Common myeloid progenitor, CD34-positive (primary cell): ENCODE results near the gene HNRNPM.

ENCODE experiments used
- CTCF ChIA-PET: fragments of 350-600 bp; sonication (Branson Sonifier 250); formaldehyde crosslinking; loops from one replicate; lab custom pipeline; 2021; ENCODE audit warnings: antibody characterized with exemption; lab: Charles Lee
- POLR2A ChIA-PET: fragments of 350-600 bp; sonication (Branson Sonifier 250); formaldehyde crosslinking; loops from one replicate; lab custom pipeline; 2021; ENCODE audit warnings: antibody characterized with exemption; lab: Charles Lee
- DNase-seq, 3 donors: peaks; one replicate each; pipeline versions ENCODE4 v3.0.0 to v3.0.0-alpha.2; 2013
- H3K27ac ChIP-seq, 2 experiments: 1 replicate in 1 of 2; 2 replicates in 1 of 2; pipeline ENCODE4 v1.7.0; 2013; ENCODE audit warnings: inconsistent platforms in 2 of 2, low read length in 2 of 2, mild to moderate bottlenecking in 2 of 2, low read depth in 1 of 2, moderate library complexity in 1 of 2; ENCODE audit not compliant: severe bottlenecking in 2 of 2, insufficient read depth in 1 of 2, poor library complexity in 1 of 2
- H3K27me3 ChIP-seq, 5 experiments: replicated peaks in 2 of 5; 1 replicate in 3 of 5; 2 replicates in 2 of 5; pipeline versions ENCODE4 v1.6.1 to v1.7.0; 2013; ENCODE audit warnings: low read length in 4 of 5, mild to moderate bottlenecking in 2 of 5, moderate library complexity in 2 of 5, inconsistent platforms in 1 of 5; ENCODE audit not compliant: insufficient read depth in 5 of 5, control insufficient read depth in 4 of 5
- H3K36me3 ChIP-seq, 4 experiments: 1 replicate in 2 of 4; 2 replicates in 2 of 4; pipeline versions ENCODE4 v1.6.1 to v1.7.0; 2013; ENCODE audit warnings: low read length in 3 of 4, control low read depth in 1 of 4, mild to moderate bottlenecking in 1 of 4; ENCODE audit not compliant: control insufficient read depth in 4 of 4, insufficient read depth in 4 of 4
- H3K4me1 ChIP-seq, 4 experiments: 1 replicate in 3 of 4; 2 replicates in 1 of 4; pipeline versions ENCODE4 v1.6.1 to v1.7.1; 2013; ENCODE audit warnings: low read length in 3 of 4, mild to moderate bottlenecking in 3 of 4, control low read depth in 1 of 4, inconsistent platforms in 1 of 4, moderate library complexity in 1 of 4; ENCODE audit not compliant: control insufficient read depth in 4 of 4, insufficient read depth in 4 of 4; ENCODE audit errors: control extremely low read depth in 1 of 4
- H3K4me3 ChIP-seq, 7 experiments: 1 replicate in 4 of 7; 2 replicates in 3 of 7; pipeline versions ENCODE4 v1.5.1 to v1.7.0; 2013; ENCODE audit warnings: mild to moderate bottlenecking in 7 of 7, low read length in 6 of 7, moderate library complexity in 6 of 7, inconsistent platforms in 2 of 7, low read depth in 2 of 7, control low read depth in 1 of 7; ENCODE audit not compliant: insufficient read depth in 4 of 7, control insufficient read depth in 1 of 7; ENCODE audit errors: extremely low read depth in 1 of 7
- H3K9me3 ChIP-seq, 5 experiments: 1 replicate in 4 of 5; 2 replicates in 1 of 5; pipeline versions ENCODE4 v1.6.1 to v1.7.1; 2013; ENCODE audit warnings: low read length in 4 of 5, mild to moderate bottlenecking in 2 of 5, inconsistent platforms in 1 of 5, low read depth in 1 of 5, moderate library complexity in 1 of 5; ENCODE audit not compliant: control insufficient read depth in 4 of 5, insufficient read depth in 2 of 5; ENCODE audit errors: control extremely low read depth in 1 of 5
- WGBS: methylation state at CpG from one replicate; pipeline ENCODE4 v1.1.5; 2013; ENCODE audit not compliant: insufficient coverage; 5-methylcytosine and 5-hydroxymethylcytosine counted together

HNRNPM gene

DNA sequence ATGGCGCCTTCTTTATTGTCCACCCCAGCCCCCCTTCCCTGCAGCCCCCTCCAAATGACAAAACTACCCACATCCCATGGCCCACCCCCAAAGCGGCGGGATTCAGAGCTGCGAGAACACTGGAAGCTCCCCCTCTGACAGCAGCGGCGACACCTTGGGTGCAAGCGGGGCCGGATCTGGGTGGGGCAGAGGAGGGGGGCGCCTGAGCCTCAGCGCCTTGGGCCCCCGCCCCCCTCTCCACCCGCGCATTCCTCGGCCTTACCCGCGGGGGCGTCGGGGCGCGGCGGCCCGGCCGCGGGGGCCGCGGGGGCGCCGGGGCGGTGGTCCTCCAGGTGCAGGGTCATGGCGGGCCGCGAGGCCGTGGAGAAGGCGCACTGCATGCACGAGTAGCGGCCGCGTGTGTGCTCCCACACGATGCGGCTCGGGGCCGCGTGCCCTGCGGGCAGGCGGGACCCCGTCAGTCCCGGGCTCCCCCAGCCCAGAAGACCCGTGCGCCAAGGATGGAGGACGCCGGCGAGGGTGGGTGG, 65.9 kb downstream of the HNRNPM start:
- Histone ChIP-seq H3K27ac (no peak overlapping the region), H3K9me3 (no peaks in the 10 kb centered on the region), H3K4me1 (peaks cover 0 to 49% (median 44%) of the 10 kb centered on the region in 4 experiments), H3K4me3 (no peak overlapping the region), H3K27me3 (no peaks in the 10 kb centered on the region), H3K36me3 (peaks cover 0 to 17% (median 9%) of the 10 kb centered on the region in 4 experiments)
- WGBS: 98% methylated on average over 40 of the region's 52 CpGs
- CTCF ChIA-PET: interaction anchor here (0.9 kb wide), 1 partner anchor 23 kb away, joined by 3 read pairs; no protein-coding TSS in a partner anchor
- DNase-seq: no peak
- POLR2A ChIA-PET: no interaction called here

DNA sequence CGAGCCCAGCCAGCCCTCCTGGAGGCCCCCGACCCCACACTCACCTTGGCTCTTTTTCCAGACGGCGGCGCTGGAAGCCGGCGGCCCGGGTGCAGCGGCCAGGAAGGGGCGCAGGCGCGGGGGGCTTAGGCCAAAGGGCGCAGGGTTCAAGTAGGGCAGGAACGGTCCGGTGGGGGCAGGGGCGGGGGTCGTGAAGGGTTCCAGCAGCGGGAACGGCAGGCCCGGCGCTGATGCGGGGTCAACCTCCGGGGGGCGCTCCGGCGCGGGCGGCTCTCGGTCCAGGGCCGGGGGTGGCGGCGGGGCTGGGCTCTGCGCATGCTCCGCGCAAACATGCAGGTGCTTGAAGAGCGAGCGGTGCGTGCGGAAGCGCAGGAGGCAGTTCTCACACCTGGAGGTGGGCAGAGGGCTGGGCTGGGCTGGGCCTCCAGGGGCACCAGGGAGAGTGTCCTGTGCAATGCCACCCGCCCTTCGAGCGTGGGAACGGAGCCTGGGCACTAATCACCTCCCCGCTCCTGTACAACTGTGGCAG, 66.9 kb downstream of the HNRNPM start:
- peaks cover 0 to 49% (median 35%) of the 10 kb centered on the region in 4 experiments for H3K4me1 ChIP-seq

DNA sequence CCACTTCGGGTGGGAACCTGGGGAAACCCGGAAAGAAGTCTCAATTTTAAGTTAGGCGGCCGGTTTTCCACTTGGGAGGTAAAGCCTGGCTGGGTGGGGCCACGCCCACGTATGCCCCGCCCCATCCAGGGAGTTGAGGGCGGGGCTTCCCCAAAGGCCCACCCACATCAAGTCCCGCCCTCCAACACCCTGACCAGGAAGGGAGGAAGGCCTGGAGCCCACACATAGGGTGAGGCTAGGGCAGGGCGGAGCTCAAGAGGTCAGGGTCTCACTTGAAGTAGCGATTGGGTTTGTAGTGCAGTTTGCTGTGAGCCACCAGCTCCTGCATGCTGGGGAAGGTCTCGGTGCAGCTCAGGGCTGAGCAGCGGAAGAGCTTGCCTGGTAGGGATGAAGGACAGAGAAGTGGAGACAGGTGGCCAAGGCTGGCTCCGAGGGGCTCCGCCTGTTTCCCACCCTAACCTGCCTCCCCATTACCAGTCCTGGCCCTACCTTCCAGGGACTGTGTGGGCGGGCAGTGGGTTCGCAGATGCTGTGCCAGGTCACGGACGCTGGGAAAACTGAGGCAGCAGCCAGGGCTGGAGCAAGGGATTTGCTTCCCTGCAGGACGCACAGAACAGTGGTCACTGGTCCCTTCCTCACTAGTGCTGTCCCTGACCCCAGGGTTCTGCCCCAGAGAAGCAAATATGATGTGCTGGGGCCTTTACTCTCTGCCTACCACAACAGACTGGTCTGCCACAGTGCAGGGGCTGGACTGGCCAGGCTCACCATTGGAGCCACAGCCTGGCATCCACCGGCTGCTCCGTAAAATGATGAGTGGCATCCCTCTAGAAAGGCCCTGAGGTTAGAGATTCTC, 67.6 kb downstream of the HNRNPM start:
- ChIA-PET POLR2A (interaction anchor here (0.6 to 1.8 kb wide), 2 partner anchors 25 to 66 kb away, joined by 3 to 7 read pairs; no protein-coding TSS in a partner anchor), CTCF (interaction anchor here (0.7 to 3.5 kb wide), 5 partner anchors 13 to 65 kb away, joined by 3 to 34 read pairs (median 8); partner anchors contain the start of gene MYO1F)
- Histone ChIP-seq H3K27ac (peak overlapping the region in 1 of 2 experiments; percentile 94), H3K4me1 (peaks cover 0 to 54% (median 35%) of the 10 kb centered on the region in 4 experiments), H3K9me3 (no peaks in the 10 kb centered on the region), H3K27me3 (no peaks in the 10 kb centered on the region), H3K4me3 (peak overlapping the region in 1 of 7 experiments; percentile 83), H3K36me3 (peaks cover 0 to 15% (median 9%) of the 10 kb centered on the region in 4 experiments)
- DNase-seq: peak in 1 of 3 donors; percentile 31
- WGBS: over 99% methylated on average over 12 of the region's 22 CpGs

More for the DNA sequence above, 66.9 kb downstream of the HNRNPM start:
- POLR2A ChIA-PET: no interaction called here
- no peak overlapping the region for H3K4me3 ChIP-seq
- CTCF ChIA-PET: interaction anchor here (0.7 kb wide), 1 partner anchor 24 kb away, joined by 3 read pairs; no protein-coding TSS in a partner anchor
- WGBS: 97% methylated on average over 30 of the region's 45 CpGs
- H3K27me3 ChIP-seq: no peaks in the 10 kb centered on the region
- no peak for DNase-seq
- H3K36me3 ChIP-seq: peaks cover 0 to 17% (median 9%) of the 10 kb centered on the region in 4 experiments
- H3K9me3 ChIP-seq: no peaks in the 10 kb centered on the region
- H3K27ac ChIP-seq: no peak overlapping the region

- ChIA-PET POLR2A (interaction anchor here (1.5 to 1.8 kb wide), 3 partner anchors 19 to 66 kb away, joined by 4 to 8 read pairs (median 7); no protein-coding TSS in a partner anchor), CTCF (interaction anchor here (1.2 to 3.5 kb wide), 6 partner anchors 8 to 64 kb away, joined by 3 to 34 read pairs (median 6); partner anchors contain the start of gene MYO1F)
- H3K9me3 ChIP-seq: no peaks in the 10 kb centered on the region
- peaks cover 0 to 15% (median 9%) of the 10 kb centered on the region in 4 experiments for H3K36me3 ChIP-seq
- WGBS: 73% methylated on average over 15 of the region's 19 CpGs
- no peaks in the 10 kb centered on the region for H3K27me3 ChIP-seq
- peak overlapping the region; percentile 43 to 94 (median 83) for H3K4me3 ChIP-seq
- no peak for DNase-seq
- peak overlapping the region; percentile 89 to 94 for H3K27ac ChIP-seq
- peaks cover 6 to 63% (median 43%) of the 10 kb centered on the region in 4 experiments for H3K4me1 ChIP-seq
Observed at GRCh38 chr19:8513036-8513686, 68.4 kb downstream of the HNRNPM start.

- H3K4me1 ChIP-seq: peaks cover 6 to 66% (median 43%) of the 10 kb centered on the region in 4 experiments
- POLR2A ChIA-PET: interaction anchor here (0.9 to 1.8 kb wide), 5 partner anchors 11 to 65 kb away, joined by 3 to 8 read pairs (median 4); partner anchors contain the start of gene PRAM1
Observed at GRCh38 chr19:8513687-8514504, 69.1 kb downstream of the HNRNPM start, which contains the start of gene ZNF414. Gene ZNF414 (minus strand): TSS chr19:8514167. CDS start chr19:8514046, 121 bp downstream.

More at GRCh38 chr19:8513687-8514504, 69.1 kb downstream of the HNRNPM start, which contains the start of gene ZNF414:
- peaks cover 0 to 15% (median 9%) of the 10 kb centered on the region in 4 experiments for H3K36me3 ChIP-seq
- CTCF ChIA-PET: interaction anchor here (0.6 to 3.5 kb wide), 7 partner anchors 9 to 69 kb away, joined by 3 to 34 read pairs (median 3); partner anchors contain the start of gene MYO1F
- no peaks in the 10 kb centered on the region for H3K9me3 ChIP-seq
- peak within 1 kb of the TSS; percentile 89 to 94 for H3K27ac ChIP-seq
- peak within 1 kb of the TSS; percentile 59 to 94 (median 83) for H3K4me3 ChIP-seq
- peak; percentile 89 to 95 (median 94) for DNase-seq
- 0% methylated on average over 51 of the region's 70 CpGs for WGBS
- H3K27me3 ChIP-seq: no peaks in the 10 kb centered on the region
